ENCODE results near the gene TBC1D32.

Gene TBC1D32

DNA sequence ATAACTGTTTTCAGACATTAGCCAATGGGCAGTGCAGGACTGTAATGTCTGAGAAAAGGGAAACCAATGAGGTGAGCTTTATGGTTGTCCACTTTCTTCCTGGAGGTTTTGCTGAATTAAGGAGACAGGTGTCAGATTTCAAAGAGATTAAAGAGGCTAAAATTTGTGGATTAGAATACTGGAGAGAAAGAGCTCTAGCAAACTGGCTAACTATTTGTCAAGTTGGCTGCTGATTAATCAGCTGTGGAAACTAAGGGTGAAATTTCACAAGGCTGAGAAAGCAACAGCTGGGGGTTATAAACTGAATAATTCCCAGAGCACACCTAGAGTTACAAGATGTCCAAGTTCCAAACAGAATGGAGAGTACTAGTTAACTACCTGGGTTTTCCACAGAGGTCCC, 198.9 kb downstream of the TBC1D32 start:
- DNase-seq = no peak
- peak overlapping the region; percentile 16 for H3K27ac Mint-ChIP-seq
- no peak overlapping the region for H3K4me3 Mint-ChIP-seq
- H3K27me3 Mint-ChIP-seq (ENCODE audit: low read depth, poor library complexity) = no peaks in the 10 kb centered on the region
- H3K9me3 Mint-ChIP-seq = no peaks in the 10 kb centered on the region
- peaks cover 21% of the 10 kb centered on the region for H3K4me1 Mint-ChIP-seq
- H3K36me3 Mint-ChIP-seq (ENCODE audit: low read depth) = no peaks in the 10 kb centered on the region
- TF ChIP-seq, protein P1, sequence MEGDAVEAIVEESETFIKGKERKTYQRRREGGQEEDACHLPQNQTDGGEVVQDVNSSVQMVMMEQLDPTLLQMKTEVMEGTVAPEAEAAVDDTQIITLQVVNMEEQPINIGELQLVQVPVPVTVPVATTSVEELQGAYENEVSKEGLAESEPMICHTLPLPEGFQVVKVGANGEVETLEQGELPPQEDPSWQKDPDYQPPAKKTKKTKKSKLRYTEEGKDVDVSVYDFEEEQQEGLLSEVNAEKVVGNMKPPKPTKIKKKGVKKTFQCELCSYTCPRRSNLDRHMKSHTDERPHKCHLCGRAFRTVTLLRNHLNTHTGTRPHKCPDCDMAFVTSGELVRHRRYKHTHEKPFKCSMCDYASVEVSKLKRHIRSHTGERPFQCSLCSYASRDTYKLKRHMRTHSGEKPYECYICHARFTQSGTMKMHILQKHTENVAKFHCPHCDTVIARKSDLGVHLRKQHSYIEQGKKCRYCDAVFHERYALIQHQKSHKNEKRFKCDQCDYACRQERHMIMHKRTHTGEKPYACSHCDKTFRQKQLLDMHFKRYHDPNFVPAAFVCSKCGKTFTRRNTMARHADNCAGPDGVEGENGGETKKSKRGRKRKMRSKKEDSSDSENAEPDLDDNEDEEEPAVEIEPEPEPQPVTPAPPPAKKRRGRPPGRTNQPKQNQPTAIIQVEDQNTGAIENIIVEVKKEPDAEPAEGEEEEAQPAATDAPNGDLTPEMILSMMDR (IDR thresholded peaks at IDR 0.05) = no peak

DNA sequence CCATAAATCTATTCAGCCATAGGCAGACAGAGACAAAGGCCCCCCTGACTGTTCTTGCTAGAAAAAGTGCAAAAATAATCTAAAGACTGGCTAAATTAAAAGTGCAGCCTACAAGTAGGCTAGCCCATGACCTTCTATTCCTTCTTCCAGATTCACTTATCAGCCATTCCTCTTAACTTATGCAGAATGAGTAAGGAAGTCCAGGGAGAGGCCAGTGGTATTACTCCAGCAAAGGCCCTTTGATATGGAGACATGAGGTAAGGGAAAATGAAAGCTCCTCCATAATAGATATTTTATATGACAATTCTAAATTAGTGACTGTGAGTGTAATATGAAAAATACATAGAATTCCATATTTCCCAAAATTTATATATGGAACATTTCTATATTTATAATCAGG, 199.4 kb downstream of the TBC1D32 start:
- no peaks in the 10 kb centered on the region for H3K36me3 Mint-ChIP-seq (ENCODE audit: low read depth)
- TF ChIP-seq, protein P1 (IDR thresholded peaks at IDR 0.05) = no peak
- no peaks in the 10 kb centered on the region for H3K27me3 Mint-ChIP-seq (ENCODE audit: low read depth, poor library complexity)
- H3K9me3 Mint-ChIP-seq = no peaks in the 10 kb centered on the region
- DNase-seq = no peak
- H3K4me3 Mint-ChIP-seq = no peak overlapping the region
- H3K27ac Mint-ChIP-seq = no peak overlapping the region
- H3K4me1 Mint-ChIP-seq = peaks cover 21% of the 10 kb centered on the region

DNA sequence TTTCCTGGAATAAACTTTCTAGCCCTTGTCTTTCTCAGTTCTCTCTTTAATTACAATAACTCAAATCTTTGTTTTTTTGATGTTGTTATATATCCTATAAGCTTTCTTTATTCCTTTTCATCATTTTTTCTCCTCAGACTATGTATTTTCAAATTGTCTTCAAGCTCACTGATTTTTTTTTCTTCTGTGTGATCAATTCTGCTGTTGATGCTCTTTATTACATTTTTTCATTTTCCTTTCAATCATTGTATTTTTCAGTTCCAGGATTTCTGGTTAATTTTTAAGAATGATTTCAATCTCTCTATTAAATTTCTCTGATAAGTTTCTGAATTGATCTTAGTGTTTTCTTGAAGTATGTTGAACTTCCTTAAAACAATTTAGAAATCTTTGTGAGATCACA, 209.7 kb downstream of the TBC1D32 start:
- peaks cover 25% of the 10 kb centered on the region for H3K9me3 Mint-ChIP-seq
- H3K36me3 Mint-ChIP-seq (ENCODE audit: low read depth) = peaks cover 3% of the 10 kb centered on the region
- no peak overlapping the region for H3K4me3 Mint-ChIP-seq
- no peak overlapping the region for H3K27ac Mint-ChIP-seq
- TF ChIP-seq, protein P1 (IDR thresholded peaks at IDR 0.05) = no peak
- DNase-seq = no peak
- H3K4me1 Mint-ChIP-seq = no peaks in the 10 kb centered on the region
- H3K27me3 Mint-ChIP-seq (ENCODE audit: low read depth, poor library complexity) = no peaks in the 10 kb centered on the region

DNA sequence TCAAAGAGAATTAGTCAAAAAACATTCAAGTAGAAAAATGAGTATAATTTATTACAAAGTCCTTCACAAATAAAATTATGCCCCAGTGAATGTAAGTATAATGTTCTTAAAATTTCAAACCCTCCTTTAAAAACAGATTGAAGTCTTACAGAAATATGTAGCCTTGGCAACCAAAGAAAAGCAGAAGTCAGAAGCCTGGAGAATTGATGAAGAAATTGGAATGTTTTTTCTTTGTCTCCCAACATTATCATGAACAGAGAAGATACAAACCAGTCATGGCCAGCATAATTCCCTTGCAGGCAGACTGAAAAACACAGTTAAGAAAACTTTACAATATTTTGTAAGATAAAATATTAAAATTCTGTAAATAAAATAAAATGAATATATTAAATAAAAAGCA, 221.9 kb downstream of the TBC1D32 start:
- H3K27ac Mint-ChIP-seq = no peak overlapping the region
- H3K27me3 Mint-ChIP-seq (ENCODE audit: low read depth, poor library complexity) = no peaks in the 10 kb centered on the region
- TF ChIP-seq, protein P1 (IDR thresholded peaks at IDR 0.05) = no peak

DNA sequence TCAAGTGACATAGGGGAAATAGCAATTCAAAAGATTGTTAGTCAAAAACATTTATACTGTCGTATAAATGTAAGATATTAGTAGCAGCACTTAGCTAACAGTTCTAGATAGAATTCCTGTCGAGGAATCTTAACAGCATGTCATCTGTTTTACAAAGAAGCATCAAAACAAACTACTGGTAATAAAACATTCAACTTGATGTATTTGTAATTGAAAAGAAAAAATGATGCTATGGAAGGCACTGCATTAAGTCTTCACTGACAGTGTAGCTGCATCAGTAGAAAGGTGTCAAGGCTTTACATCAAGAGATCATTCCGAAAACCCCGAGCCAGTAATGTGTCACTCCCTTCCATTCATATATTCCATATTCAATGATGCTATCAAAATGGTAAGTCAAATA, 223.5 kb downstream of the TBC1D32 start:
- Mint-ChIP-seq H3K4me1 (no peaks in the 10 kb centered on the region), H3K36me3 (ENCODE audit: low read depth) (no peaks in the 10 kb centered on the region), H3K4me3 (no peak overlapping the region), H3K27ac (no peak overlapping the region), H3K27me3 (ENCODE audit: low read depth, poor library complexity) (no peaks in the 10 kb centered on the region), H3K9me3 (no peaks in the 10 kb centered on the region)
- TF ChIP-seq, protein P1 (IDR thresholded peaks at IDR 0.05) = no peak
- no peak for DNase-seq

More for the DNA sequence above, 221.9 kb downstream of the TBC1D32 start:
- Mint-ChIP-seq H3K4me3 (no peak overlapping the region), H3K4me1 (no peaks in the 10 kb centered on the region), H3K9me3 (no peaks in the 10 kb centered on the region), H3K36me3 (ENCODE audit: low read depth) (no peaks in the 10 kb centered on the region)
- no peak for DNase-seq

- Mint-ChIP-seq H3K36me3 (ENCODE audit: low read depth) (peaks cover 6% of the 10 kb centered on the region), H3K27me3 (ENCODE audit: low read depth, poor library complexity) (no peaks in the 10 kb centered on the region), H3K4me3 (no peak overlapping the region), H3K27ac (no peak overlapping the region), H3K9me3 (peaks cover 13% of the 10 kb centered on the region), H3K4me1 (no peaks in the 10 kb centered on the region)
- no peak for DNase-seq
- TF ChIP-seq, protein P1 (IDR thresholded peaks at IDR 0.05) = no peak
Observed at GRCh38 chr6:121106962-121107361, 227.3 kb downstream of the TBC1D32 start.

Data from nephron progenitor cell (in vitro differentiated cells).